Measurements from ENCODE around the gene C6. TPM values are rescaled to one million over a fixed set of nuclear protein-coding genes. Genes with fewer than 3 reads are reported as not detected.
"Not testable (repeated sequence)": the region's sequence is repeated elsewhere in the genome, so short reads cannot be mapped to it uniquely, and the experiment has no call there.

Gene C6
- not detected in 2 replicates for total RNA-seq

GRCh38 chr5:41213340-41213739 is at the start of gene C6:
TSS of gene C6 (minus strand) at chr5:41213532. CDS start at chr5:41203230, 10,302 bp downstream.
- DNase-seq (ENCODE audit: low read depth in 2 of 2): no peak

- no peak for DNase-seq (ENCODE audit: low read depth in 2 of 2)
Measured at GRCh38 chr5:41256400-41256799, 43.1 kb upstream of the C6 start.

GRCh38 chr5:41253109-41253508 is 39.8 kb upstream of the C6 start:
- DNase-seq (ENCODE audit: low read depth in 2 of 2): no peak

GRCh38 chr5:41252036-41252435 is 38.7 kb upstream of the C6 start:
- no peak for DNase-seq (ENCODE audit: low read depth in 2 of 2)

DNA sequence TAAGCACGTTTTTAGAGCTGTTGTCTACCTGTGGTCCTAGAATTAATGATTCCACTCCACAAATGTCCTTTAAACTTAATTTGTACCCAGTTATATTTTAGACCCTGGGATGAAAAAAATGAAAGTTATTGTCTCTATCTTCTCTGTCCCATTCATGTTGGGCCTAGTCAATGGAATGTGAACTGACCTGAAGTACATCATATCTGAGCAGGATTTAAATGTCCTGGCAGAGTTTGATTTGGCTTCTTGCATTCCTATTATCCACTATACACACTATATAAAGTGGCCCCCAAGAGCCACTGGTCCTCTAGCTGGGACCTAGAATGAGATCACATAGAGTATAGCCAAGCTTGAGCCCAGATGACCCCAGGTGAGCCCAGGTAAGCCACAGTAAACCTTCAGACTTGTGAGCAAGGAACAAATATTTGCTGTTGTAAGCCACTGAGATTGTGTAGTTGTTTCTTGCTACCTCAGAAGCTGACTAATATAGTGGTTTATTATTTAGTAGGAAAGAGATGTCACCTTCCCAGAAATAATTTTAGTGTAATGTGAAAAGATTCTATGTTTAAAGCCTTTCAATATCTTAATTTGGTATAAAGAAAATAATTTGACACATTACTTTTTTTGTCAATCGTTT is 37.1 kb upstream of the C6 start:
- DNase-seq (ENCODE audit: low read depth in 2 of 2): no peak

- DNase-seq (ENCODE audit: low read depth in 2 of 2): no peak
Measured at GRCh38 chr5:41247135-41247534, 33.8 kb upstream of the C6 start.

GRCh38 chr5:41246376-41246775 is 33.0 kb upstream of the C6 start:
- no peak for DNase-seq (ENCODE audit: low read depth in 2 of 2)

- no peak for DNase-seq (ENCODE audit: low read depth in 2 of 2)
Measured at GRCh38 chr5:41243558-41243957, 30.2 kb upstream of the C6 start.

DNA sequence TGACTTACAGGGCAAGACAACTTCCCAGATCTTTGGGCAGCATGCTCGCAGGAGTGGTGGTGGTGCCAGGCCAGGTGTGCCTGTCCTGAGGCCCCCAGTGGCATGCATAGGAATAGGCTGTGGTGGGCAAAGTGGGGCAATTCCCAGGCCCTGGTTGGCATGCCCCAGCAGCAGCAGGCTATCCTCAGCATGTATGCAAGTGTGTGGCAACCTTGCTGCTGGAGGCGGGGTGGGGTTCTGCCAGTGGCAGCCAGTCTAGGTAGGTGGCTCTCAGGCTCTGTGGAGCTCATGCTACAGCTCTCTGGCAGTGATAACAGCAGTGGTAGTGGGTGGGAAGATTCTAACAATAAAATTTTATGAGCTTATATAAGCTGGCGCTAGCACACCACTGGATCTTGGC is 27.7 kb upstream of the C6 start:
- no peak for DNase-seq (ENCODE audit: low read depth in 2 of 2)

DNA sequence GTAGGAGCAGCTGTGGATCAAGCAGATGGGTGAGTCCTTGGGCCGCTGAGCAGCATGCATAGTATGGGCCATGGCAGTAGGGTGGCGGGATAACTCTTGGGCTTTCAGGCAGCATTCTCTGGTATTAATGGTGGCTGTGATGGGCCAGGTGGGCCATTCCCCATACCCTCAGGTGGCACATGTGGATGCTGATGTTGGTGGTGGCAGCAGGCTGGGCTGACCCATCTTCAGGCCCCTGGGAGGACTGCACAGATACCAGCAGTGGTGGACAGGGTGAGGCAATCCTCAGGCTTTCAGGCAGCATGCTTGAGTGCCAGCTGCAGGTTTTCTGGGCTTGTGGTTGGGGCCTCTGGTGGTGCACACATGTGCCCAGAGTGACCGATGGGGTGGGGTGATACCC is 27.1 kb upstream of the C6 start:
- DNase-seq (ENCODE audit: low read depth in 2 of 2): no peak

- DNase-seq (ENCODE audit: low read depth in 2 of 2): no peak
Measured at GRCh38 chr5:41234475-41234874, 21.1 kb upstream of the C6 start.

GRCh38 chr5:41232797-41233196 is 19.5 kb upstream of the C6 start:
- no peak for DNase-seq (ENCODE audit: low read depth in 2 of 2)

DNA sequence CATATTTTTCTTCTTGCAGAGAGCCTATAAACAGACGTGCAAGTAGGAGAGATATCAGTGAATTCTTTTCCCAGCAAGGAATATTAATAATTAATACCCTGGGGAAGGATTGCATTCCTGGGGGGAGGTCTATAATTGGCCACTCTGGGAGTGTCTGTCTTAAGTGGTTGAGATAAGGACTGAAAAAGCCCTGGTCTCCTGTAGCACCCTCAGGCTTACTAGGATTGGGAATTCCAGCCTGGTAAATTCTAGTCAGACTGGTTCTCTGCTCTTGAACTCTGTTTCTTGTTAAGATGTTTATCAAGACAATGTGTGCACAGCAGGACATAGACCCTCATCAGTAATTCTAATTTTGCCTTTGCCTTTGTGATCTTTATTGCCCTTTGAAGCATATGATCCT is 16.9 kb upstream of the C6 start:
- not testable (repeated sequence) for DNase-seq (ENCODE audit: low read depth in 2 of 2)

DNA sequence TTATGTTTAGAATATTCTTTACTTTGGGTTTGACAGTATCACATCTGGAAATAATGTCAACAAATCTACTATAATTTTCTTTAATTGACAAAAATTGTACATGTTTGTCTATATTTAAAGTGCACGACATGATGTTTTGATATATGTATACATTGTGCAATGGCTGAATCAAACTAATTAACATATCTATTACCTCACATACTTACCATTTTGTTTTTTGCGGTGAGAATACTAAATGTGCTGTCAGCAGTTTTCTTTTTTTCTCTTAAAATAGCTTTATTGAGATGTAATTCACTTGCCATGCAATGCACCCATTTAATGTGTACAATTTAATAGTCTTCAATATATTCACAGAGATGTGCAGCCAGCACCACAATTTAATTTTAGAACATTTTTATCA is 10.6 kb upstream of the C6 start:
- DNase-seq (ENCODE audit: low read depth in 2 of 2): no peak

DNA sequence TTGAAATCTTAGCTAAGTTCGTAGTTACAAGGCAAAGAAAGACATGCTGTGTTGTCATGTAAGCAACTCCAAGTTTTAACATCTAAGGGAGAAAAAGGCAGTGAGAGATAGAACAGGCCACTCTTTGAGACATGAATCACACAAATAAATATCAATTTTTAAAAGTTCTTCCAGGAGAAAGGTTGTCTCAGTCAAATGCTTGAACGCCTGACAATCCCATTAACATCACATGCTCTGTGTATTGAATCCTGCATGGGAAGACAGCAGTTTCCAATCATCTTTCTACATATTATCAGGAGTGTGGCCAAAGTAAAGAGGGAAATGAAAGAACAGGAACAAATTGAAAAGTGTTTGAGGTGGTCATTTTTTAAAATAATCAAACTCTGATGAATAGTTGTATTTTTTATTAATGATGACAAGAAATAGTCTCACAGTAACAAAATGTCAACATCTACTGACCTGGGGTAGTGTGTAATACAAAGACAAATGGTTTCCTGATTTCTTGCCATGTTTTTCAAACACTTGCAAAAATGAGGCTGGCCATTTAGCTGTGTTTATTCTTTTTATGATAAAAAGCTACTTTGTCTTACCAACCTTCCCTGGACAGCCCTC is 6.4 kb upstream of the C6 start:
- DNase-seq (ENCODE audit: low read depth in 2 of 2): no peak

DNA sequence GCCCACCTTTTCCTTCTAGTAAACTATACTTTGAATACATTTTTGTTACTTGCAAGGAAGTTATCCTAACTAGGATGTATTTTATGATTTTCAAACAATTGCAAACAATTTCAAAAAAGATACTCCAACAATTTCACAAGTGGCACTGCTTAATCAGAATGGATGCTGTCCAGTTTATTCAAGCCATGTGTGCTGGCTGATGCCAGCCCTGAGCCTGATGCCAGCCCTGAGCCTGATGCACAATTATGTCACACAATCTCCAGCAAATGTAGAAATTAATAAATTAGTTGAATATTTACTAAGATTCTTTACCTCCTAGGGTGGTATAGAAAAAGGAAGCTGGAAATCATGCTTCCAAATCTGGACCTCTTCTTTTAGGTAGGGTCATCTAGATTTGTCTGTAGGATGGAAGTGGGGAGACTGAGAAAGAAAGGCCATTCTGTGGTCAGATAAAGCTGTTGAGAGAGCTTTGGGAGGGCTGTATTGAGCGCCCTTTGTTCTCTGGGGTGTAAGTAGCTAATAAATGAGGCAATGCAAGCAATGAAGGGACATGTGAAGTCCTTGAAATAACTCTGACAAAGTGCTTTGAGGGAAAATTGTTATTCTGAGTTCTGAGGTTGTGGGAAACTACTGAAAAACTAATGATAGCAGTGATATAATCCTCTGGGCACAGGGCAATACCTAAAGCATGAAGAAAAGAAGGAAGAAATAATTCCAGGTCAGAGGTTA is 5.8 kb upstream of the C6 start:
- no peak for DNase-seq (ENCODE audit: low read depth in 2 of 2)

- no peak for DNase-seq (ENCODE audit: low read depth in 2 of 2)
Measured at GRCh38 chr5:41214182-41214581, 850 bp upstream of the C6 start.

DNA sequence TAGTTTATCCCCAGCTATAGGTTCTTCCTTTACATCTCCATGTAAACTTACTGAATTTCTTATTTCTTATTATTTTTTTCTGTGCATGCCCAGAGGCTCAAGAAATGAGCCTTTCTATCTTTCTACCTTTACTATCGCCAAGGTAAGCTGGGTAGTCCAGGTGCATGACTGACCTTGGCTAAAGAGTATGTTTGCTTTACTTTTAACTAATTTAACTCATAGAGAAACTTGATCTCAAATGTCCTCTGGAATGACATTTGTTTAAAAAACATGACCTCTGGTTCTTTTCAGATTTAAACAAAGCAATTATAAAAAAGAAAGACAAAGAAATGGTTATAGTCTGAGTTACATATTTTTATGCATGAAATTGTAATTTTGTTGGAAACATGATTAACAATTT is 397 bp downstream of the C6 start:
- DNase-seq (ENCODE audit: low read depth in 2 of 2): no peak

DNA sequence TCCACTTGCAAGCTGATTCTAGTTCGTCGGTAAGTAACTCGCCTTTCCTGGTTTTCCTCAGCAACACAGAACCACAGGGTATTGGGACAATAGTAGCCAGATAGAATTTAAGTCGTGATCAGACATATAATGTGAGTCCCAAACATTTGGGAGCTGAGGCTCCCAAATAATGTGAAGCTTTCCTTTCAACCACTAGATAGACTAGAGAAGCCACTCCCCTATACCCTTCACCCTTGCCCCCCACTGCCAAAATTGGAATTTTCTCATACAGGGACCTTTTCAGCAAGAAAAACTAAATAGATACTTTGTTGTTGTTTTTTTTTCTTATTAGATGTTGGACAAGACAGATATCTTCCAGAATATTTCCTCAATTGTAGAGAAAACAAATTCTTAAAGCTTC is 1.9 kb downstream of the C6 start:
- no peak for DNase-seq (ENCODE audit: low read depth in 2 of 2)

- DNase-seq (ENCODE audit: low read depth in 2 of 2): not testable (repeated sequence)
Measured at GRCh38 chr5:41205475-41205874, 7.9 kb downstream of the C6 start.

DNA sequence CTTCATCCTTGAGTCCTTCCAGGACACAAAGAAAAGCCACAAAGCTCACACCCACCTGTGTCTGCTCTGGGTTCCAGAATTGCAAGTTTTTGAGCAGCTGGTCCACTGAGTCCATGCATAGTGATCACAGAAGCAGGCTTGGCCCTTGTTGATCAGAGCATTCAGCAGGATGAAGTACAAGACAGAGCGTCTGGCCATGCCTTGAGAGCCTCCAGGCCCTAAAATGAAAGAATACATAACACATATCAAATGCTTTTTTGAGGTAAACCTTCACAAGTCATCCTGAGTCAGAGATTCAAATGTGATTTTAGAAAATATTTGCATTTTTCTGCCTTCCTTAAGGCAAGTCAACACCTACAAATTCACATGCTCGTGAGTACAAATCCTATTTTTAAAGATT is 10.3 kb downstream of the C6 start:
- DNase-seq (ENCODE audit: low read depth in 2 of 2): no peak

GRCh38 chr5:41201082-41201772 is 12.1 kb downstream of the C6 start:
- no peak for DNase-seq (ENCODE audit: low read depth in 2 of 2)
